AG20443 (cell line): ENCODE data around the gene CLPTM1L.
"Not testable (repeated sequence)": the region's sequence is repeated elsewhere in the genome, so short reads cannot be mapped to it uniquely, and the experiment has no call there.

Experiments used
- DNase-seq: peaks from one replicate; pipeline ENCODE4 v3.0.0; 2012; ENCODE audit warnings: low spot score, mixed read lengths

Gene CLPTM1L

GRCh38 chr5:1326901-1327756 lies 17.8 kb downstream of the CLPTM1L start:
- not testable (repeated sequence) for DNase-seq

GRCh38 chr5:1326532-1326875 lies 18.4 kb downstream of the CLPTM1L start:
- not testable (repeated sequence) for DNase-seq

- peak; percentile 53 for DNase-seq
These were observed 18.9 kb downstream of the CLPTM1L start for GRCh38 chr5:1325870-1326531.

- no peak for DNase-seq
These were observed 19.6 kb downstream of the CLPTM1L start for GRCh38 chr5:1325191-1325741.

- DNase-seq = no peak
These were observed 20.1 kb downstream of the CLPTM1L start for GRCh38 chr5:1324719-1325190.

- no peak for DNase-seq
These were observed 20.6 kb downstream of the CLPTM1L start for GRCh38 chr5:1324301-1324700.

GRCh38 chr5:1323803-1324173 lies 21.1 kb downstream of the CLPTM1L start:
- DNase-seq = no peak

- DNase-seq = no peak
These were observed 21.7 kb downstream of the CLPTM1L start for GRCh38 chr5:1322955-1323802.

- DNase-seq = no peak
These were observed 22.6 kb downstream of the CLPTM1L start for GRCh38 chr5:1322036-1322900.

- DNase-seq = no peak
These were observed 23.3 kb downstream of the CLPTM1L start for GRCh38 chr5:1321576-1321975.

GRCh38 chr5:1320436-1321344 lies 24.2 kb downstream of the CLPTM1L start:
- DNase-seq = no peak

GRCh38 chr5:1319436-1320256 lies 25.3 kb downstream of the CLPTM1L start:
- DNase-seq = no peak

- no peak for DNase-seq
These were observed 26.1 kb downstream of the CLPTM1L start for GRCh38 chr5:1318659-1319251.

- DNase-seq = no peak
These were observed 26.9 kb downstream of the CLPTM1L start for GRCh38 chr5:1317921-1318565.

- DNase-seq = no peak
These were observed 28.1 kb downstream of the CLPTM1L start for GRCh38 chr5:1316588-1317340.

- no peak for DNase-seq
These were observed 29.0 kb downstream of the CLPTM1L start for GRCh38 chr5:1315709-1316587.
